Measurements from ENCODE around the gene ADAMTS12.
A peak's percentile ranks its signal among the peaks of the same experiment; 100 is the strongest.

ADAMTS12 gene

GRCh38 chr5:33795496-33795895 is 96.3 kb downstream of the ADAMTS12 start:
- DNase-seq, result no peak

GRCh38 chr5:33794550-33795181 is 97.1 kb downstream of the ADAMTS12 start:
- no peak for DNase-seq

- DNase-seq, result no peak
Observed at GRCh38 chr5:33793836-33794549, 97.8 kb downstream of the ADAMTS12 start.

- DNase-seq, result no peak
Observed at GRCh38 chr5:33793276-33793675, 98.5 kb downstream of the ADAMTS12 start.

GRCh38 chr5:33792559-33792958 is 99.2 kb downstream of the ADAMTS12 start:
- DNase-seq, result no peak

GRCh38 chr5:33789567-33789957 is 102.2 kb downstream of the ADAMTS12 start:
- no peak for DNase-seq

GRCh38 chr5:33788922-33789566 is 102.7 kb downstream of the ADAMTS12 start:
- DNase-seq, result peak; percentile 46

- no peak for DNase-seq
Observed at GRCh38 chr5:33785571-33785970, 106.2 kb downstream of the ADAMTS12 start.

- no peak for DNase-seq
Observed at GRCh38 chr5:33781286-33781685, 110.5 kb downstream of the ADAMTS12 start.

- no peak for DNase-seq
Observed at GRCh38 chr5:33776151-33776660, 115.6 kb downstream of the ADAMTS12 start.

- DNase-seq, result no peak
Observed at GRCh38 chr5:33774341-33774740, 117.4 kb downstream of the ADAMTS12 start.

- DNase-seq, result no peak
Observed at GRCh38 chr5:33772380-33772897, 119.4 kb downstream of the ADAMTS12 start.

GRCh38 chr5:33769968-33770367 is 121.8 kb downstream of the ADAMTS12 start:
- DNase-seq, result no peak

GRCh38 chr5:33769196-33769595 is 122.6 kb downstream of the ADAMTS12 start:
- no peak for DNase-seq

GRCh38 chr5:33766023-33766422 is 125.8 kb downstream of the ADAMTS12 start:
- DNase-seq, result no peak

GRCh38 chr5:33764786-33765185 is 127.0 kb downstream of the ADAMTS12 start:
- DNase-seq, result no peak

GRCh38 chr5:33763435-33763834 is 128.4 kb downstream of the ADAMTS12 start:
- DNase-seq, result no peak

- no peak for DNase-seq
Observed at GRCh38 chr5:33762859-33763258, 128.9 kb downstream of the ADAMTS12 start.

- no peak for DNase-seq
Observed at GRCh38 chr5:33761139-33761538, 130.7 kb downstream of the ADAMTS12 start.

GRCh38 chr5:33758737-33759136 is 133.1 kb downstream of the ADAMTS12 start:
- no peak for DNase-seq

- no peak for DNase-seq
Observed at GRCh38 chr5:33756491-33756890, 135.3 kb downstream of the ADAMTS12 start.

- no peak for DNase-seq
Observed at GRCh38 chr5:33755231-33755630, 136.6 kb downstream of the ADAMTS12 start.

GRCh38 chr5:33753704-33754103 is 138.1 kb downstream of the ADAMTS12 start:
- DNase-seq, result no peak

- DNase-seq, result no peak
Observed at GRCh38 chr5:33748754-33749153, 143.0 kb downstream of the ADAMTS12 start.

Data from kidney glomerular epithelial cell (primary cell).